Loucy (cell line): ENCODE results near the gene FAT2.

Experiments used
- CTCF ChIP-seq: fragments of 200-600 bp; sonication (generic); conservative IDR thresholded peaks from 2 replicates; pipeline ENCODE4 v1.5.1; 2014; ENCODE audit warnings: mild to moderate bottlenecking, antibody characterized with exemption, low read length
- EZH2phosphoT487 ChIP-seq: fragments of 200-600 bp; IDR thresholded peaks from 2 replicates; pipeline ENCODE4 v1.6.1; 2018; ENCODE audit warnings: antibody characterized with exemption, mild to moderate bottlenecking, moderate library complexity, borderline replicate concordance

GRCh38 chr5:151572657-151573368, 18.3 kb downstream of the FAT2 start:
- TF ChIP-seq CTCF (no peak), EZH2phosphoT487 (no peak)
